ENCODE measurements around the gene HJV.
"Not testable (repeated sequence)": the region's sequence is repeated elsewhere in the genome, so short reads cannot be mapped to it uniquely, and the experiment has no call there.

Gene HJV

DNA sequence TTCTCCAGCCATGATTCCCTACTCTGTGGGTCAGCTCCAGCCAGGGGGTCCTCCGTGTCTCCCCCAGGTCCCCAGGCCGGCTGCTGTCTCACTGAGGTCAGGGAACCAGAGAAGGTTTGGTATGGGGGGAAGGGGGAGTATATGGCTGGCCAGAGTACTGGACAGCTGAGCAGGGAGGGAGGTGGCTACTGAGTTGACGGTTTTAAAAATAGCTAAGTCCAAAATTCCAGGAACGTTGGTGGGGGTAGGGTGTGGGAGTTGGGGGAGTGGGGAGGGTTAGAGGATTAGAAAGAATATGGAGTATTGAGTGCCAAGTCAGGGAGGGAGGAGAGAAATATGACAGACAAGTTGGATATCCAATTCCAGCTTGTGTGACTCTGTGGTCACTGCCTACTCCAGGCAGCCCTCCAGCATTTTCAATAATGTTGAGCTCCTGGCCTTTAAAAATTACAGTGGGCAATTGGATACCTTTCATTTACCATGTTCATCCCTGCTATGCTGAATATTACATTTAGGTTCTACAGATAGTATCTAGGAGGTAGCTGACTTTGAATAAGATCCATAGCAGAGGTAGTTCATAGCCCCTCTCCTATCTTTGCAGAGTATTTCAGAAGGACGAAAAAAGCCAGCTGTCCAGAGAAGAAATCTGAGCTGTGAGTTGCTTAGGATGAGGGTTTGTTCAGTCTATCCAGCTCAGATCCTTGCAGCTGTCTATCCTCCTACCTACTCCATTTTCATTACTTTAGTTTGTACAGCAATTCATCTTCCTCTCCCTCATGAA is at the start of gene HJV:
Gene HJV, minus strand, starts transcription at position 114 of the 781 bp plus-strand sequence. CDS start 1,504 bp downstream, outside the sequence.
- DNase-seq, result no peak
- intact Hi-C loops (cut with DNase I), result no loop called here

- intact Hi-C loops (cut with DNase I); DNase-seq: not testable (repeated sequence)
These were observed 37.6 kb upstream of the HJV start for GRCh38 chr1:146059148-146059547.

DNA sequence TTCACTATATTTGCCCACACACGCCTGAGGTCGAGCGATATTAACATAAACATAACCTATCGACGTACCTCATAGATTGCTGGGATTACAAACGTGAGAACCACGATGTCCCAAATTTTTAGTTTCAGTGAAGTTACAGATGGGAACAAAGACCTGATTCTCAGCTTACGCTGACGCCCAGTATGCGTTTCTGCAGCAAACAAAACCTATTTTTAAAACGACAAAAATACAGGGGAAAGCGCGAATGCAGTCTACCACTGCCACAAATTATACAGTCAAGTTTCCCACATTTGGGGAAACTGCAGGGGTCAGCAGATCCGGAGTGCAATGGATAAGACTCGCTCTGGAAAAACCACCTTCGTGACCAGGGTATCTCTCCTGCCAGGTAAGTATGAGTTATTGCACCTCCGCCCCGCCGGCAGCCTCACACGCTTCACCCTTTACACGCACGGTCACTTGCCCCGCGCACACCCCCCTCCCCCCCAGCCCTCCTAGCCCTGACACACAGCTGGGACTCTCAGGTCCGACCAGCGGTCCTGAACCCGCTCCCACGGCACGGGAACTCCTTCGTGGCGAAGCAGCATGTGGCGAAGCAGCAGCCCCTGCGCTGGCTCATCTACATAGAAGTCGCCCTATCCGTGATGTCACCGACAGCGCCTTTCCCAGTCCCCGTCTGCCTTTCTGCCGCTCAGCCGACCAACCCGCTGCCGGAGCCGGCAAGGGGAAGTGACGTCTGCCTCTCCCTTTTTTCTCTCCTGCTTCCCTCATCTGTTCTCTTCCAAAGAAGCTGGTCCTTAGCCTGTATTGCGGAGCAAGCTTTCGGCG is 30.5 kb upstream of the HJV start:
- peak; percentile 84 to 97 (median 93) for DNase-seq
- intact Hi-C loops (cut with DNase I), result not testable (repeated sequence)

DNA sequence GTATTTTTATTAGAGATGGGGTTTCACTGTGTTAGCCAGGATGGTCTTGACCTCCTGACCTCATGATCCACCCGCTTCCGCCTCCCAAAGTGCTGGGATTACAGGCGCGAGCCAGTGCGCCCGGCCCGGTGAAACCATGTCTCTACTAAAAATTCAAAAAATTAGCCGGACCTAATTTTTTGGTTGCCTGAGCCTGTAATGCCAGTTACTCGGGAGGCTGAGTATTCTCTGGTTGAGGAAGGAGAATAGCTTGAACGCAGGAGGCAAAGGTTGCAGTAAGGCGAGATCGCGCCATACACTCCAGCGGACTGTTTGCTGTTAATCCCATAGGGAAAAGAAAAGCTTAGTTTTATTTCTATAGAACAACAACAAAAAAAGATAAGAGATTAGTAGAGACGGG is 29.9 kb upstream of the HJV start:
- intact Hi-C loops (cut with DNase I), result no loop called here
- no peak for DNase-seq

- DNase-seq; intact Hi-C loops (cut with DNase I): not testable (repeated sequence)
These were observed 29.1 kb upstream of the HJV start for GRCh38 chr1:146050652-146050963.

DNA sequence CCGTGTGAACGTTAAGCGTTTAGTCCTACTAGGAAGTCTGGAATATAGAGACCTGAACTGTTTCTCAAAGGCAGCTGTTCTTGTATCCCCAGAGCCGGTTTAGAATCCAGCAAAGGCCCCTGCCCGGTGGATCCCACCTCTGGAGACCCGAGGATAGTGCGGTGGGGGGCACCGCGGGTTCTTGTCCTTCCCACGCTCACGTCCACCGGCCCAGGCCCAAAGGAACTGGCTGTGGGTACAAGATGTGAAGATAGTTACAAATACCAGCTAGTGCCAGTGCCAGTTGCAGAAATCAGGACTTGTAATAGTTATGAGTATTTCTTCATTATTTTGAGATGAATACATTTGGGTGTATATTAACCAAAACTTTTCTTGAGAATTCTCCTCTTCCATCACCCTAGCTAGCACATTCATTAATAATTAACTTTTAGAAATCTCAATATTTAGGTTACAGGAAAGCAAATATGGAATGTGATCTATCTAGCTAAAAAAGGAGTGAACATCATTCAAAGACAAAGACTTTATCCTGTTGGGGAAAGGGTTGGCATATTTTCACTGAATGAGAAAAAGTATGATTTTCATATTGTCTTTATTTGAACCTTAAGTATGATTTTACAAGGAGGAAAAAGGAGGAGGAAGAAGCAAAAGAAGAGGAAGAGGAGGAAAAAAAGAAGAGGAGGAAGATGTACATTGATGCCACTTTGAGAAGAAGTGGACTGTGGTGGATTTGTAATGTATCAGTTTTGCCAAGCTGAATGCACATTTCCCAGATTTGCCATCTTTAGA is 28.5 kb upstream of the HJV start:
- DNase-seq; intact Hi-C loops (cut with DNase I): not testable (repeated sequence)

DNA sequence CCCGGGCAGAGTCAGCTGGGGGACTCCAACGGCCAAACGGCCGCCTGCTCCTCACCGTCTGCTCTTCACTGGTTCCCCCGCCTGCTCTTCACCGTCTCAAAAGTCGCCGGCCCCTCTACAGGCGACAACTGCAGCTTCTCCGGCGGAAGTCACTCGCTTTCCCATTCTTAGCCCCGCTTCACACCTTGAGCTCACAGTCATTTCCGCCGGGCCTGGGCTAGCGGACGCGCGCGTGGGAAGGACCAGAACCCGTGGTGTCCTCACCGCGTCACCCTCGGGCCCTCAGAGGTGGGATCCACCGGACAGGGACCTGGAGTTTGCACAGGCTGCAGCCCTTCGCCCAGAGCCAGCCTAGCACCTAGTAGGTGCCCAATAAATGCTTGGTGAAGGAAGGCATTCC is 27.9 kb upstream of the HJV start:
- intact Hi-C loops (cut with DNase I), result no loop called here
- DNase-seq, result no peak

DNA sequence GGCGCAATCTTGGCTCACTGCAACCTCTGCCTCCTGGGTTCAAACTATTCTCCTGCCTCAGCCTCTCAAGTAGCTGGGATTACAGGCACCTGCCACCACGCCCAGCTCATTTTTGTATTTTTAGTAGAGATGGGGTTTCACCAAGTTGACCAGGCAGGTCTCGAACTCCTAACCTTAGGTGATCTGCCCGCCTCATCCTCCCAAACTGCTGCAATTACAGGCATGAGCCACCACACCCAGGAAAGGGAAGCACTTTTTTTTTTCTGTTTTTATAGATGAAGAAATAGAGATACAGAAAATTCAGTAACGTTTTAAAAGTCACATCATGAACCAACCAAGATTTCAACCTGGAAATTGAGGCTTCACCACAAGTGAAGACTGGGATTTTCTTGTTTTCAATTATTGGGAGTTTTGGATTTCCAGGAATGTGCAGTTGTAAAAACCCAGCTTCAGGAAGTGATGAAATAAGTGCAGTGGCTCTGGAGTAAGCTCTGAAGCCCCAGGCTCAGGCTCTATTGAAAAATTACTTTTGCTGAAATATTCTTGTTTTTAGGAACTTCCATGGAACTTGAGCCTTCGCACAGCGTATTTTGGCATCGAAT is 27.1 kb upstream of the HJV start:
- intact Hi-C loops (cut with DNase I); DNase-seq: not testable (repeated sequence)

DNA sequence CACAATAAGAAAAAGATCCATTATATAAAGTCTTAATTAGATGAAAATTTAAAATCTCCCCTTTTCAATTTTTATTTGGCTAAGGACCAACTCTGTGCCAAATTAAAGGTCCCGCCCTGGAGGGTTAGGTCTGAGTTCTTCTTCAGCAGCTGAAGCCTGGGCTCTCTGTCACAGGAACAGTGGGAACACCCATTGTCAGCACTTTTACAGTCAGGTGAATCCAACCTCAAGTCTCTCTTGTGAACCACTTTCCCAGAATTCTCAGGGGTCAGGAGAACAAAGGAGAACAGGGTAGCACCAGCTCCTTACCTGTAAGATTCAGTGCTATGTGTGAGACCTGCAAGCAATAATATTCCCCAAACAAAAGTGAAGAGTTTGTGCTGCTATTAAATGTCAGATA is 25.1 kb upstream of the HJV start:
- intact Hi-C loops (cut with DNase I), result no loop called here
- DNase-seq, result no peak

DNA sequence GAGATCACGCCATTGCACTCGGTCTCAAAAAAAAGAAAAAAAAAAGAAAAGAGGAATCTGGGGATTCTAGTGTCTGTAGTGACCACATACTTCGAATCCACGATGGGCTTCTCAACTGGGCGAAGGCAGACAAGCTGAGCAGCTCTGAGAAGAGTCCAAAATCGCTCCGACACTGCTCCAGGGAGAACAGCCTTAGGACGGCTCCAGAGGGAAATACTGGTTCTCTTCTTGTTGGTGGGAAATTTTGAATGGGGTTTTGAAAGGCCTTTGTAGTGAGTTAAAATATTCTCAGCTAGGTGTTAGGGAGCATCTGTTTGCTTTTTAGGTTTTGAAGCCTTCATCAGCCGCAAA is 18.3 kb upstream of the HJV start:
- DNase-seq, result peak in 5 of 42 donors; percentile 9 to 20 (median 16)
- intact Hi-C loops (cut with DNase I), result no loop called here

GRCh38 chr1:146036965-146037646 is 15.6 kb upstream of the HJV start:
- peak; percentile 32 to 94 (median 80) for DNase-seq
- intact Hi-C loops (cut with DNase I), result no loop called here

- no peak for DNase-seq
- intact Hi-C loops (cut with DNase I), result no loop called here
These were observed 14.9 kb upstream of the HJV start for GRCh38 chr1:146036241-146036964.

GRCh38 chr1:146035048-146035423 is 13.5 kb upstream of the HJV start:
- peak in 2 of 42 donors; percentile 12 to 46 for DNase-seq
- intact Hi-C loops (cut with DNase I), result no loop called here

DNA sequence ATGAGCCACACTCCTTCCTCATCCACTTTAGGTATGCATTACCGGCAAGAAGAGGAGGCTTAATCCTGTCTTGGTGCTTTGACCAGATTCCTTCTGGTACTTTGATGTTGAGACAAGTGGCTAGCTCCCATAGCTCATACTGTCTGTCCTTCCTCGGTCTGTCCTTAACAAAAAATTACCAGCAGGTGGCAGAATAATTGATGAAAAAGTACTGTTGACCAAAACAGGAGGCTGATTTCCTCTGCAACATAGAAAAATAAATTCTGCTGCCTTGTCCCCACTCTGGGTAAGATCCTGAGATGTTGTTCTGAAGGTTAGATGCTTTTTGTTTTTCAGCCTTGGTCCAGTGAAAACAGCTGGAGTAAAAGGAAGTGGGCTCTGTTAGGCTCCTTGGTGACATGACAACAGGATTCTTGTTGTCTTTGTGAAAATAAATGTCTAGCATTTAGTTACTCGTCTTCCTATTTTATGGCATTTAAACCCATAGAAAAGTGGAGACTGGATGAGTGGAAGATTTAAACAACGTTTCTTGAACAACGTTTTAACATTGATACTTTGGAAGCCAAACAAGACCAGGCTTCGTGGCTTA is 11.2 kb upstream of the HJV start:
- intact Hi-C loops (cut with DNase I), result no loop called here
- peak in 4 of 42 donors; percentile 13 to 61 (median 23) for DNase-seq

DNA sequence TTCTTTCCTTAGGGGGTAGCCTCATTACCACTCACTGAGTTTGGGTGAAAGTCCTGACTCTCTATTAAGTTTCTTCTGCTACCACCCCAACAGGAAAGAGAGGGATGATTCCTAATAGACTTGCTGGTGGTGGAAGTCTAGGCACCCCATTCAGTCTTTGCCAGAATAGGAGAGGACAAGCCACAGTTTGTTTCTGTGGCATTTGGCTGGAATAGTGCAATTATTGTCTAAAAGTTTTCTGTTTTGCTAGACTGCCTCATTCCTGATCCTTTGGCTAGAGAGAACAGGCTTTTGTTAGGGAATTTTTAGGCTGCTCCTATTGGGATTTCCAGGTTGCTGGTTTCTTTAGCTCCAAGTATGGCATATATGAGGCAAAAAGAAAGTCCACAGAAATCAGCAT is 9.9 kb upstream of the HJV start:
- intact Hi-C loops (cut with DNase I), result no loop called here
- DNase-seq, result peak in 2 of 42 donors; percentile 39 to 46

DNA sequence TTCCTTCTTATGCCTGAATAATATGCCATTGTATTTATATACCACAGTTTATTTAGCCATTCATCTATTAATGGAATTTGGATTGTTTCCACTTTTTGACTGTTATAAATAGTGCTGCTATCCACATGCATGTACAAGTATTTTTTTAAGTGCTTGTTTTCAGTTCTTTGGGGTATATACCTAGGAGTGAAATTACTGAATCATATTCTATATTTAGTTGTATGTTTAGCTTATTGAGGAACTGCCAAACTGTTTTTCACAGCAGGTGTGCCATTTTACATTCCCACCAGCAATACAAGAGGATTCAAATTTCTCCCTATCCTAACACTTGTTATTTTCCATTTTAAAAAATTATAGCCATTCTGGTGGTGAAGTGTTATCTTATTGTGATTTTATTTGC is 7.6 kb upstream of the HJV start:
- intact Hi-C loops (cut with DNase I), result no loop called here
- no peak for DNase-seq

DNA sequence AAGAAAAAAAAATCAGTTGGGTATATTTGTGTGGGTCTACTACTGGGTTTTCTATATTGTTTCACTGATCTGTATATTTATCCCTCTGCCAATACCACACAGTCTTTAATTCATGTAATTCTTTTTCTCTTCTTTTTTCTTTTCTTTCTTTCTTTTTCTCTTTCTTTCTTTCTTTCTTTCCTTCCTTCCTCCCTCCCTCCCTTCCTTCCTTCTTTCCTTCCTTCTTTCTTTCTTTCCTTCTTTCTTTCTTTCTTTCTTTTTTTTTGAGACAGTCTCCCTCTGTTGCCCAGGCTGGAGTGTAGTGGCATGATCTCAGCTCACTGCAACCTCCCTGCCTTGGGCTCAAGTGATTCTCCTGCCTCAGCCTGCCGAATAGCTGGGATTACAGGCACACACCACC is 5.1 kb upstream of the HJV start:
- DNase-seq; intact Hi-C loops (cut with DNase I): not testable (repeated sequence)
